ENCODE data around the gene RASGRP2.

The RASGRP2 gene

GRCh38 chr11:64734811-64735724 is 8.9 kb downstream of the RASGRP2 start:
- TF ChIP-seq CTCF (IDR thresholded peaks at IDR 0.05; ENCODE audit: extremely low read depth, missing control alignments): no peak

GRCh38 chr11:64731601-64732000 is 12.3 kb downstream of the RASGRP2 start:
- no peak for TF ChIP-seq CTCF (IDR thresholded peaks at IDR 0.05; ENCODE audit: extremely low read depth, missing control alignments)
- no peak for DNase-seq (ENCODE audit: low spot score)

More at GRCh38 chr11:64734811-64735724, 8.9 kb downstream of the RASGRP2 start:
- DNase-seq (ENCODE audit: low spot score): no peak

- no peak for TF ChIP-seq CTCF (IDR thresholded peaks at IDR 0.05; ENCODE audit: extremely low read depth, missing control alignments)
- DNase-seq (ENCODE audit: low spot score): no peak
Measured at GRCh38 chr11:64729851-64730382, 14.0 kb downstream of the RASGRP2 start.

- TF ChIP-seq CTCF (IDR thresholded peaks at IDR 0.05; ENCODE audit: extremely low read depth, missing control alignments): no peak
- DNase-seq (ENCODE audit: low spot score): no peak
Measured at GRCh38 chr11:64728757-64729365, 15.1 kb downstream of the RASGRP2 start.

GRCh38 chr11:64726867-64727530 is 16.9 kb downstream of the RASGRP2 start:
- TF ChIP-seq CTCF (IDR thresholded peaks at IDR 0.05; ENCODE audit: extremely low read depth, missing control alignments): no peak

GRCh38 chr11:64726211-64726641 is 17.7 kb downstream of the RASGRP2 start:
- TF ChIP-seq CTCF (IDR thresholded peaks at IDR 0.05; ENCODE audit: extremely low read depth, missing control alignments): no peak
- no peak for DNase-seq (ENCODE audit: low spot score)

More at GRCh38 chr11:64726867-64727530, 16.9 kb downstream of the RASGRP2 start:
- DNase-seq (ENCODE audit: low spot score): no peak

All from GM20000 (cell line).